Endothelial cell of umbilical vein (primary cell): ENCODE data around the gene CACNA1C. TPM values are rescaled to one million over a fixed set of nuclear protein-coding genes. Genes with fewer than 3 reads are reported as not detected.

Experiments
- BruUV-seq: library from RNA; stranded (reverse); fragments of 400-500 nt; replicated peaks from 2 replicates; lab custom pipeline; 2021; lab: Mats Ljungman, UMichigan
- CTCF ChIA-PET: fragments of 300-600, 350-600 bp; sonication (Branson Sonifier 250); formaldehyde crosslinking; loops from one replicate; lab custom pipeline; 2021; ENCODE audit warnings: antibody characterized with exemption, inconsistent platforms; lab: Charles Lee
- POLR2A ChIA-PET: fragments of 300-600, 350-600 bp; sonication (Branson Sonifier 250); formaldehyde crosslinking; loops from one replicate; lab custom pipeline; 2021; ENCODE audit warnings: antibody characterized with exemption, inconsistent platforms; lab: Charles Lee
- DNase-seq: peaks from one replicate; pipeline ENCODE4 v3.0.0-alpha.2; 2011; ENCODE audit warnings: low read depth, low spot score
- FAIRE-seq: peaks from 2 replicates; lab custom pipeline; 2011; peaks lifted over from hg19 to GRCh38; lab: Jason Lieb, UNC
- H2AFZ ChIP-seq: 2 replicates; pipeline ENCODE4 v1.6.0; 2012; ENCODE audit warnings: low read depth, low read length, control low read depth, inconsistent platforms
- H3K27ac ChIP-seq: 2 replicates; pipeline ENCODE4 v1.5.1; 2011; ENCODE audit warnings: low read depth, mild to moderate bottlenecking, control low read depth, low read length, moderate library complexity; ENCODE audit not compliant: insufficient read depth
- H3K27me3 ChIP-seq, 2 experiments: 2 replicates each; pipeline versions ENCODE4 v1.6.0 to v1.6.1; 2011; ENCODE audit warnings: low read length in 2 of 2, mixed read lengths in 1 of 2; ENCODE audit not compliant: control insufficient read depth in 2 of 2, insufficient read depth in 2 of 2
- H3K36me3 ChIP-seq, 2 experiments: 2 replicates in 1 of 2; 3 replicates in 1 of 2; pipeline ENCODE4 v1.5.1; 2011; ENCODE audit warnings: low read length in 2 of 2, mild to moderate bottlenecking in 1 of 2, moderate library complexity in 1 of 2; ENCODE audit not compliant: control insufficient read depth in 2 of 2, insufficient read depth in 2 of 2; ENCODE audit errors: extremely low read depth in 1 of 2
- H3K4me1 ChIP-seq: 3 replicates; pipeline ENCODE4 v1.5.1; 2011; ENCODE audit warnings: mild to moderate bottlenecking, low read length; ENCODE audit not compliant: control insufficient read depth, insufficient read depth; ENCODE audit errors: extremely low read depth
- H3K4me2 ChIP-seq: 2 replicates; pipeline ENCODE4 v1.6.1; 2011; ENCODE audit warnings: low read length, control low read depth, mixed read lengths; ENCODE audit not compliant: insufficient read depth
- H3K4me3 ChIP-seq, 3 experiments: fragments of 200-600 bp in 1 of 3; sonication (generic), shearing (Covaris generic) in 1 of 3; replicated peaks in 1 of 3; 2 replicates each; pipeline ENCODE4 v1.5.1; 2011 to 2016; ENCODE audit warnings: control low read depth in 3 of 3, low read length in 3 of 3, mild to moderate bottlenecking in 2 of 3, inconsistent platforms in 1 of 3, low read depth in 1 of 3, moderate library complexity in 1 of 3; ENCODE audit not compliant: insufficient read depth in 1 of 3
- H3K79me2 ChIP-seq: 2 replicates; pipeline ENCODE4 v1.6.0; 2012; ENCODE audit warnings: low read length, inconsistent platforms; ENCODE audit not compliant: control insufficient read depth, insufficient read depth
- H3K9ac ChIP-seq: replicated peaks from 2 replicates; pipeline ENCODE3; 2011; ENCODE audit warnings: low read length, control low read depth; ENCODE audit not compliant: insufficient read depth; ENCODE audit errors: extremely low read depth
- H3K9me1 ChIP-seq: replicated peaks from 3 replicates; pipeline ENCODE4 v1.6.0; 2011; ENCODE audit warnings: mild to moderate bottlenecking, low read length; ENCODE audit not compliant: control insufficient read depth, insufficient read depth; ENCODE audit errors: extremely low read depth
- H3K9me3 ChIP-seq: replicated peaks from 2 replicates; pipeline ENCODE4 v1.5.1; 2012; ENCODE audit warnings: low read length, inconsistent platforms; ENCODE audit not compliant: control insufficient read depth, insufficient read depth
- H4K20me1 ChIP-seq: replicated peaks from 2 replicates; pipeline ENCODE3; 2011; ENCODE audit warnings: mild to moderate bottlenecking, low read length; ENCODE audit not compliant: control insufficient read depth, insufficient read depth; ENCODE audit errors: extremely low read depth
- EZH2 ChIP-seq: IDR thresholded peaks from 2 replicates; pipeline ENCODE4 v1.6.1; 2012; ENCODE audit warnings: borderline replicate concordance, low read depth, mild to moderate bottlenecking, moderate library complexity, low read length, inconsistent platforms; ENCODE audit not compliant: severe bottlenecking
- FOS ChIP-seq: IDR thresholded peaks from 2 replicates; pipeline ENCODE4 v1.6.1; 2011; ENCODE audit warnings: mild to moderate bottlenecking, low read length, moderate library complexity, borderline replicate concordance; ENCODE audit not compliant: insufficient read depth
- JUN ChIP-seq: IDR thresholded peaks from 2 replicates; pipeline ENCODE4 v1.6.1; 2011; ENCODE audit warnings: borderline replicate concordance, low read depth; ENCODE audit not compliant: insufficient read length, insufficient read depth
- MYC ChIP-seq: IDR thresholded peaks from one replicate; pipeline ENCODE4 v1.6.1; 2011; ENCODE audit warnings: mild to moderate bottlenecking, low read depth, low read length
- dilution Hi-C: fragments of 300-500 bp; cut with MboI; formaldehyde crosslinking; loops from one replicate; pipeline ENCODE4 v1.15.0; 2019; ENCODE audit warnings: low sequenced_read_pairs; ENCODE audit not compliant: extremely low pct_ligation_motif_present
- intact Hi-C: fragments of 100-400 bp; cut with micrococcal nuclease; formaldehyde crosslinking; loops from one replicate; pipeline ENCODE4 v1.10.0; 2022
- polyA plus RNA-seq, 4 experiments: library from polyadenylated mRNA; depleted of rRNA in 3 of 4; stranded (reverse) in 3 of 4; unstranded in 1 of 4; fragments of >200 nt; gene quantifications; 2 replicates each; pipeline versions ENCODE4 v1.2.1 to v1.2.3, GENCODE V29; 2011 to 2012; ENCODE audit warnings: missing spikeins in 1 of 4
- total RNA-seq: library from RNA; stranded (reverse); gene quantifications from 2 replicates; pipeline ENCODE4 v1.2.3, GENCODE V29; 2021

CACNA1C gene
- total and polyA plus RNA-seq, 2 donors (not counting 3 experiments of a cell fraction or from before 2014, with no cell fraction given): not detected

DNA sequence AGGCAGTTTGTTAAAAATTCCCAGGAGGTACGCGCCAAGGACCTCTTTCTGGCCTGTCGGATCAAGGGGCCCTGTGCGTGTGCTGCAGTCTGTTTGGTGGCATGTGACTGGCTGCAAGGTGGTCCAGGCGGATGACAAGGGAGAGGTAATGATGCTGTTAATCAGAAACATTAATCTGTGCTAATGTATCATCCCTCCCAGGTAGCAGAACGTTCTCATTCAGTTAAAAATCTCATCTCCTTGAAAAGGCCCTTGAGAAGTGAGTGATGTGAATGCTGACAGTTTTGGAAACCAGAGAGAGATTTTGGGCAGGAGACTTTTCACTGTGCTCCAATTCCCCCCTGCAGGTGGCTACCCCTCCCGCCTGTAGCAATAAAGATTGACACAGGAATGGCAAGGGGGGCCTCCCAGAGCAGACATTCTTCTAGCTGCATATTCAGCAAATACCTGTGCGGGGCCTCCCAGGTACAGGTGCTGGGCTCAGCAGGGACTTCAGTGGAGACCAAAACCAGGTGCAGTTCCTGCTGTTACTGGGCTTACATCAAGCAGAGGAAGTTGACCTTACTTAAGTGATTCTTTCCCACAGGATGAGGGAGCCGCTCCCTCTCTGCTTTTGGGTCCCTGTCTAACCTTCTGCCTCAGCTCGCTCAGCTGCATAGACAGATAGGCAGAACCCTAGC is 364.8 kb downstream of the CACNA1C start:
- H3K27ac ChIP-seq: no peak overlapping the region
- no peak overlapping the region for H3K4me3 ChIP-seq
- intact Hi-C loops: no loop called here
- H3K27me3 ChIP-seq: no peaks in the 10 kb centered on the region
- no peaks in the 10 kb centered on the region for H4K20me1 ChIP-seq
- no peak for FAIRE-seq
- ChIA-PET CTCF (no interaction called here), POLR2A (no interaction called here)
- H3K36me3 ChIP-seq: no peaks in the 10 kb centered on the region
- H3K9me1 ChIP-seq: no peaks in the 10 kb centered on the region
- H2AFZ ChIP-seq: no peak overlapping the region
- H3K4me2 ChIP-seq: no peak overlapping the region
- no peak for DNase-seq
- H3K9me3 ChIP-seq: no peaks in the 10 kb centered on the region
- no peak for TF ChIP-seq JUN
- no peak for TF ChIP-seq FOS
- no peaks in the 10 kb centered on the region for H3K4me1 ChIP-seq
- no peaks in the 10 kb centered on the region for H3K79me2 ChIP-seq
- no peak overlapping the region for H3K9ac ChIP-seq
- dilution Hi-C loops: no loop called here
- BruUV-seq: no TSS peak

DNA sequence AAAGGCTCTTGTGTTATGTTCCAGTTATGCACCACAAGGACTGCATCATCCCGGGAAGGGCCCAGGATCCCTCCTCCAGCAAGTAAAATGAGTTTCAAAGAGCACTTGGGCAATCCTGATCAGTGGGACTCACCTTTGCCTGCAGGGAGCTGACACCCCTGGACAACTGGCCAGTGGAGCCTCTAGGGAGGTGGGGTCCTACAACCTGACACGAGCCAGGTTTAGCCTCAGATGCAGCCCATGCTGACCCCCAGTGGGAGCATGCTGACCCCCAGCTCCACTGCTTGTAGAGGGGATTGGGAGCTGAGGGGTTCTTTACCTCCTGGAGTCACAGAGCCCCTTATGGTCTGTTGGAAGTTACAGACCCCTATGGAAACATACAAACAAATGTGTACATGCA is 365.8 kb downstream of the CACNA1C start:
- H3K36me3 ChIP-seq: no peaks in the 10 kb centered on the region
- no peaks in the 10 kb centered on the region for H3K9me3 ChIP-seq
- no peaks in the 10 kb centered on the region for H3K9me1 ChIP-seq
- no peaks in the 10 kb centered on the region for H3K79me2 ChIP-seq
- H3K4me1 ChIP-seq: no peaks in the 10 kb centered on the region
- H4K20me1 ChIP-seq: no peaks in the 10 kb centered on the region
- TF ChIP-seq JUN: no peak
- no peak for TF ChIP-seq EZH2
- no peak for TF ChIP-seq MYC
- ChIA-PET POLR2A (no interaction called here), CTCF (no interaction called here)
- DNase-seq (no peak), FAIRE-seq (no peak)
- no peak overlapping the region for H3K9ac ChIP-seq
- no peak overlapping the region for H3K4me2 ChIP-seq
- BruUV-seq: no TSS peak
- no peak overlapping the region for H3K4me3 ChIP-seq
- intact Hi-C loops: no loop called here
- H3K27ac ChIP-seq: no peak overlapping the region
- H3K27me3 ChIP-seq: no peaks in the 10 kb centered on the region
- no peak overlapping the region for H2AFZ ChIP-seq
- dilution Hi-C loops: no loop called here
